DMS79 (cell line): Measurements from ENCODE around the gene ZDHHC14.

Experiments used
- DNase-seq: peaks from one replicate; lab custom pipeline; 2025; lab: John Stamatoyannopoulos, UW

The ZDHHC14 gene

DNA sequence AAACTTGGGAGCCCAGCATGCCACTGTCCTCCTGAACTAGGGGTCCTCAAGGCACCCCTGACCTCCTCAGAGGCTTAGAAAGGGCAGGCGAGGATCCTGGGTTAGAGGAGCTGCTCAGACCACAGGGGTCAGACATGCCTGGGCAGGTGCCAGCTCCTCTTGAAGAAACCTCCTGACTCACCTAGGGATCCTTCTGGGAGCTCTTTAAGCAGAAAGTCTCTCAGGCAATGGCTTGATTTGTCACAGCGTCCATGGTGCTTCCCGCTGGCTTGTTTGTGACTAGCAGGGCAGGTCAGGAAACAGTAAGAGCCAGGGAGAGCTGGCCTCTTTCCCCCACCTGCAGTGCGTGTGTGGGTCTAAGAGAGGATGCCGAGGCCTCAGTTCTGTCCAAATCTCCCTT, 267.6 kb downstream of the ZDHHC14 start:
- peak; percentile 71 for DNase-seq

DNA sequence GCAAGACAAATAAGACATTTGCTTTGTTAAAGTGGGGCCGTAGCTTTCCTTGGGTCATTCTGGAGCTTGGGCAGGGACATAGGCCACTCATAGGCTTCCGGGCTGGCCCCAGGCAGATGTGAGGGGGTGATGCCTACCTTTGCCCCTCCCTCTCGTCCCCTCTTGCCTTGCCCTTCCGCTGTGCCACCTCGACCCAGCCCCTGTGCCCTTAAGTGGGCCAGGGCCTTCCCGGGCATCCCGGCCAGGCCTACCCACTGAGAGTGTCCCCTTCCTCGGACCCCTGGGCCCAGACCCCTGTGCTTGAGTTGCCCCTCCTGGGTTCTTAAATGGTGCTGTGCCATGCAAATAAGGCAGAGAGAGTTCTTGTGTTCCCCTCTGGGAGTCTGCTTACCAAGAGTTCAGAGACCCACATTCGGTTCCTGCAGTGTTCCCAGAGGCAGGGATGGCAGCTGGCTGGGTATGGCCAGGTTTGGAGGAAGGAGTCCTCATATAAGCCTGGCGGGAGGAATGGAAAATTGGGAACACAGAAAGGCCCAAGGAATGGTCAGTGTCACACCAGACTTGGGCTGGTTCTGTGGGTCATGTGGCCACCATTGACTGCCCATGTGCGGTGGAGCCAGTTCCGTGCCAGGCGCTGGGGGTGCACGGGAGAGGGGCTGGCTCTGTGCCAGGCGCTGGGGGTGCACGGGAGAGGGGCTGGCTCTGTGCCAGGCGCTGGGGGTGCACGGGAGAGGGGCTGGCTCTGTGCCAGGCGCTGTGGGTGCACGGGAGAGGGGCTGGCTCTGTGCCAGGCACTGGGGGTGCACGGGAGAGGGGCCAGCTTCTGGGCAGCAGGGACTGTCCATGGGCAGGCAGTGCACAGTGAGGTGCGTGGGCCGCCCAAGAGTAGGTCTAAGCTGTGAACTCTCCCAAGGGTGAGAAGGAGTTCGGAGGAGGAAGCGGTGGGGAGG, 268.6 kb downstream of the ZDHHC14 start:
- DNase-seq = peak; percentile 32

DNA sequence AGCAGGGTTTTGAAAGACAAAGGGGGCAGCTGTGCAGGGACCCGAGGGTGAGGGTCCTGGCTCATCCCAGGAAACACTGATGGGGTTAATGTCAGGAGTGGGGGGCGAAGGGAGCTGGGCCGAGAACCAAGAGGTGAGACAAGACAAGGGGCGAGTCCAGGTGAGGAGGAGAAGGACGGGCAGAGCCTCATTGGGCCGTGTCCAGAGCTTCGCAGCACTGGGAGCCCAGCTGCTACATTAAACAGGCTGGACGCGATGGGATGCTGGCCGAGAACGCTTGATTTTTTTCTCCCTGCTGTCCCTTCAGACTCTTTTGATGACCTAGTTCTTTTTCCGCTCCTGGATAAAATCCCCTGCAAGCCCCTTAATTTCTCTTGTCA, 269.3 kb downstream of the ZDHHC14 start:
- peak; percentile 73 for DNase-seq

DNA sequence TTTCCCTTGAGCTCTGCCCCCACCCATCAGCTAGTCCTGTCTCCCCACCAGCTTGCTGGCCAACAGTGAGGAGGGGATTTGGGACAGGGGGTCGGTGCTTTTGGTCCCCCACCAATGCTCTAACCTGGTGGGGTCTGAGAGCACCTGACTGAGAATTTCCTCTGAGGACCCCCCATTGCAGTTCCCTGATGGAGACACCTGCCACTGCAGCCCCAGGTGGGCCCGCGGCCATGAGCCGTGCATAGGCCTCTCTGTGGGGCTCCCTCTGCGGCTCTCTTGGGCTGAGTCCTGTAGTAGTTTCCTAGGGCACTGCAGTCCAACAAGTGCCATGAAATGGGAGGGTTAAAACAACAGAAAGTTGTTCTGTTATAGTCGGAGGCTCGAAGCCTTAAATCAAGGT, 269.8 kb downstream of the ZDHHC14 start:
- DNase-seq = no peak

DNA sequence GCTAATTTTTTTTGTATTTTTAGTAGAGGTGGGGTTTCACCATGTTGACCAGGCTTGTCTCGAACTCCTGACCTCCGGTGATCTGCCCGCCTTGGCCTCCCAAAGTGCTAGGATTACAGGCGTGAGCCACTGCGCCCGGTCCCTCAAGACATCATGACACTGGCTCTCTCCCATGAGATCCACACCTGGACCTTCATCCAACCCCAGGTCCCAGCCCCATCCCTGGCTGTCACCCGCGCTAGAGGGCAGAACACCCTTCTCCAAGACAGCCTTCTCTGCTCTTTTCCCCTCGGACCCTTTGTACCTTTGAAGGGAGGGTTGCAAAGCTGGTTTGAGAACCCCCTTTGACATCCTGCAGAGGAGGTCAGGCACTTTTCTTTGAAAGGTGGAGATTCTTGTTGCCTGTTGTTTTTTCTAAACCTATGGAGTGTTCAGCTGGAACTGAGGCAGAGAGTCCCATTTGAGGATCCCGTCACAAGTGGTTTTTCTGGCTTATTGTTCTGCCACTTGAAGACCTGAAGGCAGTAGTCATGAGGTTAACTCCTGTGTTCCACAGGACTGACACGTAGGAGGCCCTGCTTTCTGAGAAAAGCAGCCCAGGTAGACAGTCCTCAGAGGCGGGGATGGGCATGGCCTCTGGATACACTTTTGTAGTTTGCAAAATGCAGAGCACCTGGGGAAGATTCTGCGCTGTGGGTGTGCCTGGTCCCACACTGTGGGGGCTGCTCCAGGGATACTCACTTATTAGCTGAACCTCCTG, 270.9 kb downstream of the ZDHHC14 start:
- peak; percentile 27 for DNase-seq

DNA sequence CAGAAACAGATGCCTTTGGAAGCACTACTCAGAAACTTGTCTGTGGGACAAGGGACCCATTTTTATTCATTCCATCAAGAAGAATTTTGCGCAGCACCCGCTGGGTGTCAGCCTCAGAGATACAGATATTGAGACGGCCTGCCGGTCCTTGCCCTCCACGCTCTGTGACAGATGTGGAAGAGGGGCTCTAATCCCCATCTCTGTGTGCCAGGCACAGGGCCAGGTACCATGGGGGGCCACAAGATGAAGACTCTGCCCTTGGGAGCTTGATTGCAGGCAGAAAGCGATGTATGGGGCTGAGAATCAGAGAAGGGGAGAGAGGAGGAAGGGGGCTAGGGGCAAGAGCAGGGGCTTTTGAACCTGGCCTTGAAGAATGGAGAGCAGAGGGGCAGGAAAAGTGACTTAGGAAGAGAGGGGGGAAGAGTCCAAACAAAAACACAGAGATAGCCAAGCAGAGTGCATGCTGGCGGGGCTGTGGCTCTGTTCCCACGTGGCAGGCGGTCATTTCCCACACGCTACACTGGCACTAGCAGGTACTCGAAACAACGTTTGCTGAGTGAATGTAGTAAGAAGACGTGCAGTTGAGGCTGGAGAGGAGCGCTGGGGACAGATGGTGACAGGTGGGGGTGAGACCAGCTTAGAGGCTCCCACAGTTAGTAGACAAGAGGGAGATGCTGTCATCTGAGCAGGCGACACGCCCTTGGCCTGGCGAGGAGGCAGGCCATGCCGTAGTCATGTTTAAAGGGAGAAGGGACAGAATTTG, 271.8 kb downstream of the ZDHHC14 start:
- no peak for DNase-seq

DNA sequence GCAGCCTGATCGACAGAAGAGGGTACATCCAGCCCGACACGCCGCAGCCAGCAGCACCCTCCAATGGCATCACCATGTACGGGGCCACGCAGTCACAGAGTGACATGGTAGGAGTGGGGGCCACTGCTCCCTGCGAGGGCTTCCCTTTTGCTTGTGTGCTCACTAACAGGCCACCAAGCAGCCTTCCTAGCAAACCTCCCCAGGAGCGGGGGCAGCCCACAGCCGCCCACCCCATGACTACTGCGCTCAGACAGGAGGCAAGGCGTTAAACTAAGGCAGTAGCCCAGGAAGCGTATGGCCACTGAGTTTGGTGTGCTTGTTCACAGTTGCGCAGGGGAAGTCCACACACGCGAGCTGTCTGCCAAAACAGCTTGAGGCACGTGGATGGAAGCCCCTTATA, 272.5 kb downstream of the ZDHHC14 start:
- DNase-seq = no peak

DNA sequence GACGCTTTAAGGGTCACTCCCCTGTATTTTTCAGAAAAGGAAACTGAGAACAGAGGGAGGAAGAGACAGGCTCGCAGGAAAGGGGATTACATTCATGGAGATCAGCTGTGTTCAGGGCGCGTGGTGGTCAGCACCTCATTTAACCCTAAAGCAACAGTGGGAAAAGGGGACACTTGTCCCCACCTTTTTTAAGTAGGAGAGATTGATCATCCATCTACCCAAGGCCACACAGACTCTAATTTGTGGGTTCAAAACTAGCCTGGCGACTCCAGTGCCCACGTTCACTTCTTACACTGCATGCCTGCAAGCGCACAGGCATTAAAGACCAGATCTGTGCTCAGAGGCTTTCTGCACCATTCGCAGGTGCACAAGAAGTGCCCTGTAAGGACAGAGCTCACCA, 274.1 kb downstream of the ZDHHC14 start:
- DNase-seq = no peak

DNA sequence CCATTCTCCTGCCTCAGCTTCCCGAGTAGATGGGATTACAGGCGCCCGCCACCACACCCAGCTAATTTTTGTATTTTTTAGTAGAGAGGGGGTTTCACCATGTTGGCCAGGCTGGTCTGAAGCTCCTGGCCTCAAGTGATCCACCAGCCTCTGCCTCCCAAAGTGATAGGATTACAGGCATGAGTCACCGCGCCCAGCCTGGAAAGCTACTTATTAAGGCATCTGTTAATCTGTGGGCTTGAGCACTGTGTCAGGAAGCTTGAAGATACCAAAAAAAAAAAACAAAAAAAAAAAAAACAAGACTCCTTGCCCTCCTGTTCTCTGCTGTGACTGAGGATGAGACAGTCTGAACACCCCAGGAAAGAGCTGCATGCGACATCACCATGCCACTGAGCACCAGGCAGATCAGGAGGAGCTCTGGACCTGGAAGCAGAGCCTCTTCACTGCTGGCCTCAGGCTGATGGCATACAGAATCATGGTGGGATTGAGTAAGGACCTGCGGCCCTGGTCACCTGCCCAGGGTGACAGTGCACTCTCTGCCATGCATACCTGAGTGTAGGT, 275.5 kb downstream of the ZDHHC14 start:
- DNase-seq = no peak

DNA sequence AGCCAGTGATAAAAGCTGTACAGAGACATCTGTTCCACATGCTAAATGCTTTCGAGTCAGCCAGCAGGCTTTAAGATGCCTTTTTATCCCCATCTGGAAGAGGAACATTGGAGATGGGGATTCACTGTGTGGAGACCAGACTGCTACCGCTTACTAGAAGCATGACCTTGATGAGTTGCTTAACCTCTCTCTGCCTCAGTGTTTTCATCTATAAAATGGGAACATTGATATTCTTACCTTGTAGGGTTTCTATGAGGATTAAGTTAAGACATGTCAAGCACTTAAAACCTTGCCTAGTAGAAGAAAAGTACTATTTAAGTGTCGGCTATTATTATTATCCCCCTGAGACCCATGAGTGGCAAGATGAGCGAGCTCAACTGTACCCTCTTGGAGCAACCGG, 276.8 kb downstream of the ZDHHC14 start:
- DNase-seq = no peak

DNA sequence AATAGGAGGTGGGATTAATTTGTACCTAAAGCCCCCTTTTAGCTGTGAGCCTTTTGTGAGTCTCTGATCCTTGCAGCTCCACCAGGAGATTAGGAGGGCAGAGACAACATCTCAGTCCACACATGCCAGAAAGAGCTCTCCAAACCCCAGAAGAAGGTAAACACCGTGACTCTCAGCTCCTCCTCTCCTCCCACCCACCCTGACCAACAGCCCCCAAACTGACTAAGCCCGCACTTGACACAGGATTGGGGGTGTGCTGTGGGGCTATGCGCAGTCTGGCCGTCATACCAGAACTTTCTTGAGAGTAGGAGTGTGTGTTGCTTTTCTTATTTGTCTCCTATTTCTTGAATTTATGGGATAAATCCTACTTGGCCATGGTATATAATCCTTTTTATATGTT, 277.3 kb downstream of the ZDHHC14 start:
- no peak for DNase-seq

DNA sequence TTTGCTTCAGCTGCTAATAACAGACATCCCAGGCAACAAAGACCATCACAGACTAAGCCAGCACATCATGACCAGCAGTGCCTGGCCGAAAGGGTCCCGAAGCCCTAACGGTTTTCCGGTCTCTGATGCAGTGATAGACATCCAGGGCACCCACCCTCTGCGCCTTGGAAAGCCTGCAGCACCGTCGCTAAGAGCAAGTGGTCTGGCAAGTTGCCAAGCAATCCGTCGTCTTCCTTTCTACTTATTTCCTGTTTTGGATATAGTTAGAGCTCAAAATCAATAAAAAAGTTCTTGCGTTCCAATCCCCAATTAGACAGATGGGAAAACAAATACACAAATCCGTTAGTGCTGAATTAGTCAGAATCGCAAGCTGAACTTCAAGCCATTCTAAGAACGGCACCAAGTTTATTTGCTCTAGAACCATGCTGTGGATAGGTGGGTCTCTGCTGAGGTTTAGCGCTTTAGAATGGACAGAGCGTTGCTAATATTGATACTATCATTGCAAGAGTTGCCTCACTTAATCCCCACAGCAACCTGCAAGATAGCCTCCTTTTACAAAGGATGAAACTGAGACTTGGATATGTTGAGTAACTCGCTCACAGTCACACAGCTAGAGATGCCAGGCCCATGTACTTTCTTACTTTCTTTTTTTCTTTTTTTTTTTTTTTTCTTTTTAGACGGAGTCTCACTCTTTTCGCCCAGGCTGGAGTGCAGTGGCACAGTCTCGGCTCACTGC, 278.7 kb downstream of the ZDHHC14 start:
- no peak for DNase-seq

DNA sequence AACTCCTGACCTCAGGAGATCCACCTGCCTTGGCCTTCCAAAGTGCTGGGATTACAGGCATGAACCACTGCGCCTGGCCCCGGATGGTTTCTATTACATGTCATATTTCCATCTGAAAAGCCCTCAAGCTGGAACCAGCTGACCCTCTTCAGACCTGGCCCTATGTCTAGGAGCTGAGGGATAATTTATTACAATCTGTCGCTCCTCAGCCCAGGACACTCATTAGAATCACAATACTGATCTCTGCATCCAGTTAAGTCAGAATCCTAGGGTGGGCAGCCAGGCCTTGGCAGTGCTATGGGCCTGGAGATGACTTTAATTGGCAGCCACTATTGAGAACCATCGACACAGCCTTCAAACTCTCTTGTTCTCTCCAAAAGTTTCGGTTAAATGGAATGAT, 279.4 kb downstream of the ZDHHC14 start:
- no peak for DNase-seq

DNA sequence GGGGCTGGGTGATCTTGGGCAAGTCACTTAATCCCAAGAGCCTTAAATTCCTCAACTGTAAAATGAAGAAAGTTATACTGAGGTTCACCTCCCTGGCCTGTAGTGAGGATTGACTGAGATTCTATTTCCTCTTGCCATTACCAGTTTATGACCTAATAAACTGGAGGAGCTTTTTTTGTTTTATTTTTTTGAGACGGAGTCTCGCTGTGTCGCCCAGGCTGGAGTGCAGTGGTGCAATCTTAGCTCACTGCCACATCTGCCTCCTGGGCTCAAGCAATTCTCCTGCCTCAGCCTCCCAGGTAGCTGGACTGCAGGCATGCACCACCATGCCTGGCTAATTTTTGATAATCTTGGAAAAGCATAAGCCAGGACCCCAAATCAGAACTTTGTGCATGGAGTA, 280.7 kb downstream of the ZDHHC14 start:
- no peak for DNase-seq

DNA sequence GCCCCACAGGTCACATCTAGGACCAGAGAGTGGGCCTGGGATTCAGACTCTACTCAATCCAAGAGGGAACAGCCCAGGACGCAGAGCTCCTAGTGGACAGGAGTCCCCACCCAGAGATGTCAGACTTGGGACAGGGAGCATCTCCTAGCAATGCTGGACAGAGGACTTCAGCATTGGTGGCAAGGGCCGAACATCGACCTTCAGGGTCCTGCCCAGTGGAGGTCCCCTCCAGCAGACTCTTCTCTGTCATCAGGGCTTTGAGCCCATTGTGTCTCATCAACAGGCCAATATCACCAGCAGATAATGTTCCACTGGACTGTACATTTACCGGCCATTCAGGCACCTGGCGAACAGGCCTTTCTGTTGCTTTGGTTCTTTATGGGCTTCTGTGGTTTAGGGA, 282.3 kb downstream of the ZDHHC14 start:
- no peak for DNase-seq

DNA sequence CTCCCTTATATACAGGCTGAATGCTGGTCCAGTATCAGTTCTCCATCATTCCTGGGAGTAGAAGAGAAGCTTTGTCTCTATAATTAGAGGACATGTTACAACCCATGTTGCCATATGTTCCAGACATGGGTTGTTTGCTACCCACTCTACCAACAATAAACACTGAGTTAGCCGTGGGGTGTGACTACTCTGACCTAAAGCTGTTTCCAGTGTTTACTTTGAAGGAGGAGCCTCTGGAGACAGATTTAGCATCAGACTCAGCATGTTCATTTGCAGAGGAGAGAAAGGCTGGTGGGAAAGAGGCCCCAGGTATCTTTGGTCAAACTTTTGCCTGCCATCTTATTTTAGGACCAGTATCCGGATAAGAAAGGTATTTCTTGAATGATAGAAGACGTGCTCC, 284.2 kb downstream of the ZDHHC14 start:
- DNase-seq = no peak

DNA sequence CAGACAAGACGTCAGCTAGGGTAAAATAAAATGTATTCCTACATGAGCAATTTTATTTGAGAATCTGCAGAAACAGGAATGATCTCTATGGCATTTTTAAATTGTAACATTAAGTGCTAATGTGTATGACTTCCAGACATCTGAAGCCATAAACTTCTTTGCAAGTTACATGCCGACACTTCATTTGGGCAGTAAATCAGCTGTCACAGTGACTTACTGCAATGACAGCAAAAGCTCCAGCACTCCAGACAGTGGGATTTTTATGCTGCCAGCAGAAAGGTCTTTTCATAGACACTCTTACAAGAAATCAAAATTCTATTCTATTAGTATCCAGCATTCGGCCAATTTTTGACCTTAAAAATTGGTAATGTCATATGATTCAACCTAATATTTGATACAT, 285.7 kb downstream of the ZDHHC14 start:
- no peak for DNase-seq

DNA sequence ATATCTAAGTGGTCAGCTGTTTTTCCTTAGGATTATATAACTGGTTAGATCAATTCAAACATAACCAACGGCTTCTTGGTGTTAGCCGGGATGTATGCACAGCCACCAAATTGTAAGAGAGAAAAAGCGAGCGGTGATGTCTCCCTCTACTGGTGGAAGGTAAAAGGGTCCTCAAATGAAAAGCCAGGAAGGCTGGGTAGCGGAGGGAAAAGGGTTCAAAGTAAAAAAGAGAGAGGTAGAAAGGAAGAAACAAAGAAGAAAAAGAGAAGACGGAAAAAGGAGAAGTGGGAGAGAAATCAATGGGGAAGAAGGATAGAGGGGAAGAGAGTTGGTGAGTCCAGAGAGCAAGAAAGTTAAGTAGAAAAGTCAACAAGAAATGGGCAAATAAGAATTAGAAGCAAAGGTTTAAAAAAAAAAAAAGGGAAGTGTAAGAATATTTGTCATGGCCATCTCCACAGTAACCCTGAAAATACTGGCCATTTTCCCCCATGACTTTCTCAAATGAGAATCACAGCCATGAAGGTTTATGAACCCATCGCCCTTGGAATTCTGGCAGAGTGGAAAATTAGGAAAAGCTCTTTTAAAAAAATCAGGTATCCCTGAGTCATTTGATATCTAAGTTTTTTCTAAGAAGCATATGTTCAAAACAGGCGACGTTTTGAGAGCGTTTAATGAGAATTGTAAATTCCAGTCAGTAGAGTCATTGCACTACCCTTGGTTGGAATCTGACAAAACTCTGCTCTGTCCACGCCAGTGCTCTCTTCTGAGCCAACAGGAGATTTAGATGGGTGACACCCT, 286.4 kb downstream of the ZDHHC14 start:
- peak; percentile 27 for DNase-seq

DNA sequence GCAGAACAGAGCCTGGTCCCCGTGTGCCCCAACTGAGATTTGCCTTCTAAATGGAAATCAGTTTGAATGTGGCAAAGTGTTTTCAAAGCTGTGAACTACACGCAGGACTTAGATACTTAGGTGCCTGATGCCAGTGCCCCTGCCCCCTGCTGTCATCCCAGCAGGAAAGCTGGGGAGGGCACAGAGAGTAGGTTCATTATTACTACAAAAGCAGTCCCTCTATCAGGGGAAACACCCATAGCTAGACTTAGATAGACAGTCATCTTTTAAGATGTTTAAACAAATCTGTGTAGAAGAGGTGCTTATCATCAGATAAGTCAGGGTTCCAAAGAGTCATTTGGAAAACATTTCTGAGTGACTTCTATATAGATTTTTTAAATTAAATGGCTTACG, 287.0 kb downstream of the ZDHHC14 start:
- no peak for DNase-seq

DNA sequence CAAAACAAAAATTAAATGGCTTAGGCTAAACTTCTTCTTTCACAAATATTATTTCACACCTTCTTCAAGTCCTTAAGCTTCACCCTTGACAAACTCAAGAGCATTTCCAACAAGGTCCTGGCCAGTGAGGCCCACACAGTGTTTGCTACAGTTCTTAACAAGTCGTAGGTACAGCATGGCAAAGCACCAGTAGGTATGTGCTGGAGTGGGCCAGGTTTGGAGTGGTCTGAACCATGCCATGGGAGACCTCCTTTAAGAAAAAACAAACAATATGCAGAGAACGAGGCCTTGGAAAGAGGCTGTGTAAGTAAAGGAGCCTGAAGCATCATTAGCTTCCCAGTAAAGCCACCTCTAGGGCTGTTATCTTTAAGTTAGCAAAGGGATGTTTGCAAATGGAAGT, 287.7 kb downstream of the ZDHHC14 start:
- DNase-seq = no peak

DNA sequence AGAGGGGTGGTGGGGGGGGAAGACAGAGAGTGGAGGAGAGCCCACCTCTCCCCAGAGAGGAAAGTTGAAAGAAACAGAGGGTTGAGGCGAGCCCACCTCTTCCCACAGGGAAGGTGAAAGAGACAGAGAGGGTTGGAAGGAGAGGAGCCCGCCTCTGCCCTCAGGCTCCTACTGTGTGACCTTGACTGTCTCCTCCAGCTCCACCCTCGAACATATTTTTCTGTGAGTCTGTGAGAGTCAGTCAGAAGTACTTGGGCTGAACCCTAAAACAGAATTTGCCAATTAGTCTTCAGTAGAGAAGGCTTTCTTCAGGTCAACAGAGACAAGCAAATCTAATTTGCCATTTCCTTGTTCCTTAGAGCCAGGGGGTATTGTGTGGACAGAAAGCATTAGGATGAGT, 288.3 kb downstream of the ZDHHC14 start:
- no peak for DNase-seq
